AG09319 (cell line): ENCODE results near the gene SCAMP2.

Source experiments
- DNase-seq: peaks from one replicate; pipeline ENCODE4 v3.0.0-alpha.2; 2010; ENCODE audit warnings: low read depth; ENCODE audit errors: extremely low read depth
- TF ChIP-seq, protein P1 (sequence below): IDR thresholded peaks from 2 replicates; pipeline ENCODE4 v1.5.1; 2011; ENCODE audit warnings: low read depth, mild to moderate bottlenecking, inconsistent platforms, low read length, moderate library complexity

SCAMP2 gene

DNA sequence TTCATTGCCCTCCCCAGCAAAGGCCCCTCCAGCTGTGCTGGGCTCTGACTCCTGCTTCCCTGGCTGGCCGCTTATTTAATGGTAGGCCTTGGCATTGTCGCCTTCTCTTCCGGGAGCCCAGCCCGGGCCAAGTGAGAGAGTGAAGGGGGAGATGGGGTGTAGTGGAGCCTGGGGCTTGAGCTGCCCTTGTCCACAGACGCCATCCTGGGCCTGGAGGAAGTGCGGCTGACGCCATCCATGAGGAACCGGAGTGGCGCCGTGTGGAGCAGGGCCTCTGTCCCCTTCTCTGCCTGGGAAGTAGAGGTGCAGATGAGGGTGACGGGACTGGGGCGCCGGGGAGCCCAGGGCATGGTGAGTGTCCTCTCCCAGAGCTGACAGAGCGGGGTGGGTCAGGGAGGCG is 57.2 kb downstream of the SCAMP2 start:
- TF ChIP-seq, protein P1, sequence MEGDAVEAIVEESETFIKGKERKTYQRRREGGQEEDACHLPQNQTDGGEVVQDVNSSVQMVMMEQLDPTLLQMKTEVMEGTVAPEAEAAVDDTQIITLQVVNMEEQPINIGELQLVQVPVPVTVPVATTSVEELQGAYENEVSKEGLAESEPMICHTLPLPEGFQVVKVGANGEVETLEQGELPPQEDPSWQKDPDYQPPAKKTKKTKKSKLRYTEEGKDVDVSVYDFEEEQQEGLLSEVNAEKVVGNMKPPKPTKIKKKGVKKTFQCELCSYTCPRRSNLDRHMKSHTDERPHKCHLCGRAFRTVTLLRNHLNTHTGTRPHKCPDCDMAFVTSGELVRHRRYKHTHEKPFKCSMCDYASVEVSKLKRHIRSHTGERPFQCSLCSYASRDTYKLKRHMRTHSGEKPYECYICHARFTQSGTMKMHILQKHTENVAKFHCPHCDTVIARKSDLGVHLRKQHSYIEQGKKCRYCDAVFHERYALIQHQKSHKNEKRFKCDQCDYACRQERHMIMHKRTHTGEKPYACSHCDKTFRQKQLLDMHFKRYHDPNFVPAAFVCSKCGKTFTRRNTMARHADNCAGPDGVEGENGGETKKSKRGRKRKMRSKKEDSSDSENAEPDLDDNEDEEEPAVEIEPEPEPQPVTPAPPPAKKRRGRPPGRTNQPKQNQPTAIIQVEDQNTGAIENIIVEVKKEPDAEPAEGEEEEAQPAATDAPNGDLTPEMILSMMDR = no peak
- DNase-seq = no peak

DNA sequence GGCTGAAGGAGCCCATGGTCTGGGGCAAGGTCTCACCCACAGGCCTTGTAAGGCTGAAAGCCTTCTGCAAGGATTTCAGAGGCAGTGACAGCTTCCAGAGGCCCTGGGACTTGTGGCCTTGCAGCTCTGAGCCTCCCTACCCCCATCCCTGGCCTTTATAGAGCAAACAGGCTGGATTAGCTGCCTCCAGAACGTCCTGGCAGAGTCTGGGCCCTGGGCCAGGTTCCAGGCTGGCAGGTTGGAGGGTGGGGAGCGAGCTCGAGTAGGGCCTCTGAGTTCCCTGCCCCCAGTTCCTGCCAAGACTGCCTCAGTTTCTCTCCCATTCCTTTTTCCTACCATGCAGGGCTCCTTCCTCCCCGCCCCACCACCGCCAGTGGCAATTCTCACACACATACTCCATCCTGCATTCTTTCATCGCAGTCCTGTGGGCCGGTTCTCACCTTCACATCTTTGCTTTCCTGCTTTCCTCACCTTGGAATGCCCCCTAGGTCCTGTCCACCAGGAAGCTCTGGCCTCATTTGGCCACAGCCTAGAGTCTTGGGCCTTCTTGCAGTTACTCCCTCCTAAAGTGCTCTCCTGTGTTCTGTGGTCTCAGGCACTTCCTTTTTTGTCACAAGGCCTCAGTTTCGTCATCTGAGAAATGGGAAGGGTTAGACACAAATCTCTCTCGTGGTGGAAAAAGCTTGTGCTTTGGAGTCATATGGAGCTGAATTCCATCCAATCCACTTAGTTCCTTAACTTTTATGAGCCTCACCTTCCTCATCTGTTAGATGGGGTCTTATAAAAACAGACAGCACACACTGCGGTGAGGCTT is 57.8 kb downstream of the SCAMP2 start:
- no peak for DNase-seq
- TF ChIP-seq, protein P1 = no peak

DNA sequence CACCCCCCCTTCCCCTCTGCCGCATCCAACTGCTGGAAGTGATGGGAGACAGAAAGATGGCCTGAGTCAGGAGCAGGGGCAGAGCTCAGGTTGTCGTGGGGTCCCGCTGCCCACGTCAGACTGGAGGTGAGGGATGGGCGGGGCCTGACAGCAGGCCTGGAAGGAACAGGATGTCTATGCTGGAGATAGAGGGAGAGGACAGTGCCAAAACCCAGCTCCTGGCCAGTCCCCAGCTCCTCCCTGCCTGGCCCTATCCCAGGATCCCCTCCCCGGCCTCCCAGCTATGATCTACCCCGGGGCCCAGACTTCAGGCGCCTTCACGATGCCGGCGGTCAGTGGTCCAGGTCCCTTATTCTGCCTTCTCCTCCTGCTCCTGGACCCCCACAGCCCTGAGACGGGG is 60.6 kb downstream of the SCAMP2 start, which contains the start of gene LMAN1L:
TSS of gene LMAN1L (plus strand) at position 303 of the 400 bp plus-strand sequence. CDS start at position 323, 20 bp downstream.
- DNase-seq = no peak
- TF ChIP-seq, protein P1 = no peak

GRCh38 chr15:74809956-74810355 is 63.2 kb downstream of the SCAMP2 start:
- DNase-seq = no peak
- TF ChIP-seq, protein P1 = no peak

DNA sequence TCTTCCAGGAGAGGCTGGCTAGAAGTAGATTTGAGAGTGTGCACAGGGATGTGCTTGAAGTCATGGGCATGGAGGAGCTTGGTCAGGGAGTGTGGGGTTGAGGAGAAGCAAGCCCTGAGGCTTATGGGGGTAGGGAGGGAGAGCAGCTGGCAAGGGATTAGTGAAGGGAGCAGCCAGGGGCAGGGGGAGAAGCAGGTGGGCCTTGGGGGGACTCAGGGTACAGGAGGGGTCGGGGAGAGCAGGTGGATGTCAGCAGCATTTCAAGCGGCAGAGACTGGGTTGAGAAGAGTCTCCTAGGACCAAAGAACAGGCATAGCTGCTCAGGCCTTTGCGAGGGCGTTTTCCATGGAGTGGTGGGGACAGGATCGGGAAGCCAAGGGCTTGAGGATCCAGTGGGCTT is 63.9 kb downstream of the SCAMP2 start:
- DNase-seq = no peak
- TF ChIP-seq, protein P1 = no peak

DNA sequence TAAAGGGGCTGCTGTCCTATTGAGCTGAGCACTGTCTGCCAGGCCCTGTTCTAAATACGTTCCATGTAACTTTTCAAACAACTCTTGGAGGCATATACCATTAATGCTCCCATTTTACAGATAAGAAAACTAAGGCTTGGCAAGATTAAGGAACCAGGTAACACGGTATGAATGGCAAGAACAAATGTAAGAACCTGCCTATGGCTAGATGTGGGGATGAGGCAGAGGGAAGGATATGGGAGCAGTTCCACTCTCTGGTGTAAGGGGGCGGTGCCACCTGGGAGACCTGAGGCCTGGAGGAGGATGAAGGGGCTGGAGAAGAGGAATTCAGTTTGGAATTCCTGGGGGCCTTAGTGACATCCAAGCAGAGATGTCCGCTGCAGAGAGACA is 64.3 kb downstream of the SCAMP2 start:
- no peak for DNase-seq
- TF ChIP-seq, protein P1 = no peak

- TF ChIP-seq, protein P1 = no peak
- DNase-seq = no peak
These were observed 64.9 kb downstream of the SCAMP2 start for GRCh38 chr15:74808078-74808839.
